ENCODE measurements around the gene TXNL1. TPM values are rescaled to one million over a fixed set of nuclear protein-coding genes. Genes with fewer than 3 reads are reported as not detected.
A peak's percentile ranks its signal among the peaks of the same experiment; 100 is the strongest.

The TXNL1 gene
- total and polyA plus RNA-seq, 2 of the 13 experiments (the other 11 are each of a cell fraction or from before 2014, with no cell fraction given) = 41.9 to 73.1 TPM

GRCh38 chr18:56638232-56639103 lies at the start of gene TXNL1 (continued):
- peak; percentile 98 for TF ChIP-seq ATF7 (IDR thresholded peaks at IDR 0.05)
- TF ChIP-seq ATF7 (CRISPR knock-in tag; IDR thresholded peaks at IDR 0.05) = peak; percentile 64; the same call in 1 of the 2 replicates
- TF ChIP-seq, protein P1, sequence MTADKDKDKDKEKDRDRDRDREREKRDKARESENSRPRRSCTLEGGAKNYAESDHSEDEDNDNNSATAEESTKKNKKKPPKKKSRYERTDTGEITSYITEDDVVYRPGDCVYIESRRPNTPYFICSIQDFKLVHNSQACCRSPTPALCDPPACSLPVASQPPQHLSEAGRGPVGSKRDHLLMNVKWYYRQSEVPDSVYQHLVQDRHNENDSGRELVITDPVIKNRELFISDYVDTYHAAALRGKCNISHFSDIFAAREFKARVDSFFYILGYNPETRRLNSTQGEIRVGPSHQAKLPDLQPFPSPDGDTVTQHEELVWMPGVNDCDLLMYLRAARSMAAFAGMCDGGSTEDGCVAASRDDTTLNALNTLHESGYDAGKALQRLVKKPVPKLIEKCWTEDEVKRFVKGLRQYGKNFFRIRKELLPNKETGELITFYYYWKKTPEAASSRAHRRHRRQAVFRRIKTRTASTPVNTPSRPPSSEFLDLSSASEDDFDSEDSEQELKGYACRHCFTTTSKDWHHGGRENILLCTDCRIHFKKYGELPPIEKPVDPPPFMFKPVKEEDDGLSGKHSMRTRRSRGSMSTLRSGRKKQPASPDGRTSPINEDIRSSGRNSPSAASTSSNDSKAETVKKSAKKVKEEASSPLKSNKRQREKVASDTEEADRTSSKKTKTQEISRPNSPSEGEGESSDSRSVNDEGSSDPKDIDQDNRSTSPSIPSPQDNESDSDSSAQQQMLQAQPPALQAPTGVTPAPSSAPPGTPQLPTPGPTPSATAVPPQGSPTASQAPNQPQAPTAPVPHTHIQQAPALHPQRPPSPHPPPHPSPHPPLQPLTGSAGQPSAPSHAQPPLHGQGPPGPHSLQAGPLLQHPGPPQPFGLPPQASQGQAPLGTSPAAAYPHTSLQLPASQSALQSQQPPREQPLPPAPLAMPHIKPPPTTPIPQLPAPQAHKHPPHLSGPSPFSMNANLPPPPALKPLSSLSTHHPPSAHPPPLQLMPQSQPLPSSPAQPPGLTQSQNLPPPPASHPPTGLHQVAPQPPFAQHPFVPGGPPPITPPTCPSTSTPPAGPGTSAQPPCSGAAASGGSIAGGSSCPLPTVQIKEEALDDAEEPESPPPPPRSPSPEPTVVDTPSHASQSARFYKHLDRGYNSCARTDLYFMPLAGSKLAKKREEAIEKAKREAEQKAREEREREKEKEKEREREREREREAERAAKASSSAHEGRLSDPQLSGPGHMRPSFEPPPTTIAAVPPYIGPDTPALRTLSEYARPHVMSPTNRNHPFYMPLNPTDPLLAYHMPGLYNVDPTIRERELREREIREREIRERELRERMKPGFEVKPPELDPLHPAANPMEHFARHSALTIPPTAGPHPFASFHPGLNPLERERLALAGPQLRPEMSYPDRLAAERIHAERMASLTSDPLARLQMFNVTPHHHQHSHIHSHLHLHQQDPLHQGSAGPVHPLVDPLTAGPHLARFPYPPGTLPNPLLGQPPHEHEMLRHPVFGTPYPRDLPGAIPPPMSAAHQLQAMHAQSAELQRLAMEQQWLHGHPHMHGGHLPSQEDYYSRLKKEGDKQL (CRISPR knock-in tag; IDR thresholded peaks at IDR 0.05; ENCODE audit: low read depth) = no peak; the same call in 1 of the 2 replicates
- TF ChIP-seq ZC3H13 (CRISPR knock-in tag; IDR thresholded peaks at IDR 0.05) = no peak; the same call in 1 of the 2 replicates
- TF ChIP-seq ZNF660 (CRISPR knock-in tag; IDR thresholded peaks at IDR 0.05; ENCODE audit: borderline replicate concordance, low read depth) = no peak
- no peak for TF ChIP-seq ZNF589 (CRISPR knock-in tag; conservative IDR thresholded peaks at IDR 0.05)
- TF ChIP-seq, protein P2, sequence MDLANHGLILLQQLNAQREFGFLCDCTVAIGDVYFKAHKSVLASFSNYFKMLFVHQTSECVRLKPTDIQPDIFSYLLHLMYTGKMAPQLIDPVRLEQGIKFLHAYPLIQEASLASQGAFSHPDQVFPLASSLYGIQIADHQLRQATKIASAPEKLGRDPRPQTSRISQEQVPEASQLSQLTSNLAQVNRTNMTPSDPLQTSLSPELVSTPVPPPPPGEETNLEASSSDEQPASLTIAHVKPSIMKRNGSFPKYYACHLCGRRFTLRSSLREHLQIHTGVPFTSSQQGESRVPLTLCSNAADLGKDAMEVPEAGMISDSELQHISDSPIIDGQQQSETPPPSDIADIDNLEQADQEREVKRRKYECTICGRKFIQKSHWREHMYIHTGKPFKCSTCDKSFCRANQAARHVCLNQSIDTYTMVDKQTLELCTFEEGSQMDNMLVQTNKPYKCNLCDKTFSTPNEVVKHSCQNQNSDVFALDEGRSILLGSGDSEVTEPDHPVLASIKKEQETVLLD (CRISPR knock-in tag; IDR thresholded peaks at IDR 0.05; ENCODE audit: low read depth) = peak; percentile 74; the same call in 1 of the 2 replicates
- TF ChIP-seq, protein P3, sequence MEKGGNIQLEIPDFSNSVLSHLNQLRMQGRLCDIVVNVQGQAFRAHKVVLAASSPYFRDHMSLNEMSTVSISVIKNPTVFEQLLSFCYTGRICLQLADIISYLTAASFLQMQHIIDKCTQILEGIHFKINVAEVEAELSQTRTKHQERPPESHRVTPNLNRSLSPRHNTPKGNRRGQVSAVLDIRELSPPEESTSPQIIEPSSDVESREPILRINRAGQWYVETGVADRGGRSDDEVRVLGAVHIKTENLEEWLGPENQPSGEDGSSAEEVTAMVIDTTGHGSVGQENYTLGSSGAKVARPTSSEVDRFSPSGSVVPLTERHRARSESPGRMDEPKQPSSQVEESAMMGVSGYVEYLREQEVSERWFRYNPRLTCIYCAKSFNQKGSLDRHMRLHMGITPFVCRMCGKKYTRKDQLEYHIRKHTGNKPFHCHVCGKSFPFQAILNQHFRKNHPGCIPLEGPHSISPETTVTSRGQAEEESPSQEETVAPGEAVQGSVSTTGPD (CRISPR knock-in tag; IDR thresholded peaks at IDR 0.05) = no peak
- peak; percentile 50; the same call in 1 of the 2 replicates for TF ChIP-seq ZNF749 (CRISPR knock-in tag; IDR thresholded peaks at IDR 0.05; ENCODE audit: borderline replicate concordance)
- TF ChIP-seq DNMT3B (CRISPR knock-in tag; conservative IDR thresholded peaks at IDR 0.05) = no peak
- peak; percentile 98 for TF ChIP-seq ZMYM4 (CRISPR knock-in tag; IDR thresholded peaks at IDR 0.05)
- peak; percentile 82 for TF ChIP-seq KLF9 (CRISPR knock-in tag; IDR thresholded peaks at IDR 0.05; ENCODE audit: low read depth)
- TF ChIP-seq, protein P4, sequence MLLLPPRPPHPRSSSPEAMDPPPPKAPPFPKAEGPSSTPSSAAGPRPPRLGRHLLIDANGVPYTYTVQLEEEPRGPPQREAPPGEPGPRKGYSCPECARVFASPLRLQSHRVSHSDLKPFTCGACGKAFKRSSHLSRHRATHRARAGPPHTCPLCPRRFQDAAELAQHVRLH (CRISPR knock-in tag; IDR thresholded peaks at IDR 0.05; ENCODE audit: borderline replicate concordance, low read depth) = no peak; the same call in 1 of the 2 replicates
- peak; percentile 49; the same call in 1 of the 2 replicates for TF ChIP-seq ZNF563 (CRISPR knock-in tag; IDR thresholded peaks at IDR 0.05)
- no peak; the same call in 1 of the 2 replicates for TF ChIP-seq MEIS2 (CRISPR knock-in tag; IDR thresholded peaks at IDR 0.05)
- no peak for TF ChIP-seq KDM4B (CRISPR knock-in tag; IDR thresholded peaks at IDR 0.05)
- no peak for TF ChIP-seq FOXP1 (IDR thresholded peaks at IDR 0.05)
- no peak for TF ChIP-seq FOXP1 (CRISPR knock-in tag; IDR thresholded peaks at IDR 0.05)
- TF ChIP-seq SMARCE1 (IDR thresholded peaks at IDR 0.05; ENCODE audit: borderline replicate concordance) = no peak
- TF ChIP-seq ZSCAN25 (CRISPR knock-in tag; IDR thresholded peaks at IDR 0.05) = no peak
- TF ChIP-seq CEBPG (CRISPR knock-in tag; IDR thresholded peaks at IDR 0.05) = no peak; the same call in 1 of the 2 replicates
- no peak for TF ChIP-seq PLRG1 (conservative IDR thresholded peaks at IDR 0.05)
- TF ChIP-seq ZFP36 (IDR thresholded peaks at IDR 0.05; ENCODE audit: borderline replicate concordance, low read depth, low read length, partially characterized antibody) = no peak

All from HepG2 (cell line).